Limb (tissue), 2 donors: Measurements from ENCODE around the gene CGREF1.
"Not testable (repeated sequence)": the region's sequence is repeated elsewhere in the genome, so short reads cannot be mapped to it uniquely, and the experiment has no call there.

Experiments used
- DNase-seq, 2 donors: peaks; one replicate each; pipeline ENCODE4 v3.0.0-alpha.2; 2016; ENCODE audit errors: extremely low spot score in 2 of 2

The CGREF1 gene

GRCh38 chr2:27111392-27112078, 7.4 kb downstream of the CGREF1 start:
- DNase-seq = not testable (repeated sequence)

- not testable (repeated sequence) for DNase-seq
Measured at GRCh38 chr2:27110603-27111352, 8.2 kb downstream of the CGREF1 start.

GRCh38 chr2:27109083-27109482, 9.8 kb downstream of the CGREF1 start:
- DNase-seq = no peak

GRCh38 chr2:27108221-27108620, 10.7 kb downstream of the CGREF1 start:
- DNase-seq = no peak

GRCh38 chr2:27105981-27106380, 12.9 kb downstream of the CGREF1 start:
- no peak for DNase-seq

- DNase-seq = no peak
Measured at GRCh38 chr2:27102329-27102728, 16.6 kb downstream of the CGREF1 start.

GRCh38 chr2:27100036-27100435, 18.9 kb downstream of the CGREF1 start:
- no peak for DNase-seq

GRCh38 chr2:27099334-27099955, 19.5 kb downstream of the CGREF1 start:
- DNase-seq = no peak

GRCh38 chr2:27097341-27097740, 21.6 kb downstream of the CGREF1 start:
- DNase-seq = no peak

GRCh38 chr2:27096748-27097297, 22.1 kb downstream of the CGREF1 start:
- DNase-seq = no peak

GRCh38 chr2:27095745-27096651, 22.9 kb downstream of the CGREF1 start:
- peak in 1 of 2 donors; percentile 79 for DNase-seq

GRCh38 chr2:27095427-27095744, 23.5 kb downstream of the CGREF1 start:
- no peak for DNase-seq

GRCh38 chr2:27094353-27094984, 24.5 kb downstream of the CGREF1 start:
- no peak for DNase-seq

- DNase-seq = no peak
Measured at GRCh38 chr2:27093430-27094352, 25.2 kb downstream of the CGREF1 start.

GRCh38 chr2:27092696-27093429, 26.1 kb downstream of the CGREF1 start:
- DNase-seq = no peak

- DNase-seq = no peak
Measured at GRCh38 chr2:27091746-27092695, 26.9 kb downstream of the CGREF1 start.

GRCh38 chr2:27089111-27089954, 29.6 kb downstream of the CGREF1 start:
- no peak for DNase-seq
